ENCODE measurements around the gene CBX6.

Gene CBX6

GRCh38 chr22:38841211-38841610 is 30.8 kb downstream of the CBX6 start:
- H2AFZ ChIP-seq: no peak overlapping the region
- H3K4me2 ChIP-seq (ENCODE audit: low read length): no peak overlapping the region
- no peak overlapping the region for H3K27ac ChIP-seq
- no peaks in the 10 kb centered on the region for H3K9me3 ChIP-seq (ENCODE audit: control insufficient read depth, low read length)
- no peak overlapping the region for H3K4me3 ChIP-seq (ENCODE audit: low read depth, low read length)
- H3K27me3 ChIP-seq (ENCODE audit: control insufficient read depth, insufficient read depth, low read length): no peaks in the 10 kb centered on the region
- no peak overlapping the region for H3K9ac ChIP-seq
- H3K36me3 ChIP-seq (ENCODE audit: control insufficient read depth, insufficient read depth, low read length): no peaks in the 10 kb centered on the region
- no peak for TF ChIP-seq CTCF (IDR thresholded peaks at IDR 0.05)
- H3K4me1 ChIP-seq: no peaks in the 10 kb centered on the region
- H3K79me2 ChIP-seq: no peaks in the 10 kb centered on the region

- Histone ChIP-seq H3K36me3 (ENCODE audit: control insufficient read depth, insufficient read depth, low read length) (no peaks in the 10 kb centered on the region), H3K4me2 (ENCODE audit: low read length) (no peak overlapping the region), H3K4me1 (no peaks in the 10 kb centered on the region), H3K79me2 (no peaks in the 10 kb centered on the region), H3K9me3 (ENCODE audit: control insufficient read depth, low read length) (no peaks in the 10 kb centered on the region), H3K27ac (no peak overlapping the region), H3K9ac (no peak overlapping the region), H3K27me3 (ENCODE audit: control insufficient read depth, insufficient read depth, low read length) (no peaks in the 10 kb centered on the region), H3K4me3 (ENCODE audit: low read depth, low read length) (no peak overlapping the region), H2AFZ (no peak overlapping the region)
- TF ChIP-seq CTCF (IDR thresholded peaks at IDR 0.05): no peak
Measured at GRCh38 chr22:38840129-38840528, 31.9 kb downstream of the CBX6 start.

GRCh38 chr22:38839686-38840085 is 32.3 kb downstream of the CBX6 start:
- H3K4me3 ChIP-seq (ENCODE audit: low read depth, low read length): no peak overlapping the region
- no peaks in the 10 kb centered on the region for H3K36me3 ChIP-seq (ENCODE audit: control insufficient read depth, insufficient read depth, low read length)
- no peak overlapping the region for H2AFZ ChIP-seq
- H3K4me2 ChIP-seq (ENCODE audit: low read length): no peak overlapping the region
- no peak overlapping the region for H3K9ac ChIP-seq
- TF ChIP-seq CTCF (IDR thresholded peaks at IDR 0.05): no peak
- no peaks in the 10 kb centered on the region for H3K9me3 ChIP-seq (ENCODE audit: control insufficient read depth, low read length)
- no peaks in the 10 kb centered on the region for H3K4me1 ChIP-seq
- no peaks in the 10 kb centered on the region for H3K79me2 ChIP-seq
- H3K27me3 ChIP-seq (ENCODE audit: control insufficient read depth, insufficient read depth, low read length): no peaks in the 10 kb centered on the region
- no peak overlapping the region for H3K27ac ChIP-seq

GRCh38 chr22:38837414-38837928 is 34.5 kb downstream of the CBX6 start:
- H3K27ac ChIP-seq: no peak overlapping the region
- H3K4me3 ChIP-seq (ENCODE audit: low read depth, low read length): no peak overlapping the region
- H3K9me3 ChIP-seq (ENCODE audit: control insufficient read depth, low read length): no peaks in the 10 kb centered on the region
- no peaks in the 10 kb centered on the region for H3K4me1 ChIP-seq
- no peak overlapping the region for H3K9ac ChIP-seq
- no peaks in the 10 kb centered on the region for H3K36me3 ChIP-seq (ENCODE audit: control insufficient read depth, insufficient read depth, low read length)
- no peaks in the 10 kb centered on the region for H3K79me2 ChIP-seq
- no peaks in the 10 kb centered on the region for H3K27me3 ChIP-seq (ENCODE audit: control insufficient read depth, insufficient read depth, low read length)
- TF ChIP-seq CTCF (IDR thresholded peaks at IDR 0.05): no peak
- no peak overlapping the region for H3K4me2 ChIP-seq (ENCODE audit: low read length)
- no peak overlapping the region for H2AFZ ChIP-seq

GRCh38 chr22:38835888-38836301 is 36.1 kb downstream of the CBX6 start:
- H3K27me3 ChIP-seq (ENCODE audit: control insufficient read depth, insufficient read depth, low read length): no peaks in the 10 kb centered on the region
- H3K27ac ChIP-seq: no peak overlapping the region
- no peak overlapping the region for H3K4me3 ChIP-seq (ENCODE audit: low read depth, low read length)
- TF ChIP-seq CTCF (IDR thresholded peaks at IDR 0.05): no peak
- no peaks in the 10 kb centered on the region for H3K9me3 ChIP-seq (ENCODE audit: control insufficient read depth, low read length)
- no peak overlapping the region for H2AFZ ChIP-seq
- H3K79me2 ChIP-seq: no peaks in the 10 kb centered on the region
- no peak overlapping the region for H3K9ac ChIP-seq
- no peaks in the 10 kb centered on the region for H3K4me1 ChIP-seq
- H3K36me3 ChIP-seq (ENCODE audit: control insufficient read depth, insufficient read depth, low read length): no peaks in the 10 kb centered on the region
- no peak overlapping the region for H3K4me2 ChIP-seq (ENCODE audit: low read length)

Measured in parathyroid adenoma (tissue), 2 donors.